Mucosa of descending colon (tissue), 3 donors: ENCODE measurements around the gene AFAP1. TPM values are rescaled to one million over a fixed set of nuclear protein-coding genes. Genes with fewer than 3 reads are reported as not detected.

Experiments
- ATAC-seq: fragments of 200-7000 bp; cut with Tn5 transposase; one replicate; pipeline ENCODE4 v1.9.1; 2020; ENCODE audit warnings: mild to moderate bottlenecking, moderate library complexity
- DNase-seq, 3 donors: peaks; one replicate each; pipeline ENCODE4 v3.0.0-alpha.2; 2020
- H3K36me3 ChIP-seq: fragments of 200-600 bp; one replicate; pipeline ENCODE4 v1.8.0; 2021; ENCODE audit warnings: low read depth, mild to moderate bottlenecking
- H3K4me1 ChIP-seq: fragments of 200-600 bp; one replicate; pipeline ENCODE4 v1.8.0; 2021; ENCODE audit warnings: low read depth, mild to moderate bottlenecking
- H3K4me3 ChIP-seq: fragments of 200-600 bp; one replicate; pipeline ENCODE4 v1.8.0; 2021; ENCODE audit warnings: mild to moderate bottlenecking
- H3K9me3 ChIP-seq: fragments of 200-600 bp; one replicate; pipeline ENCODE4 v1.8.0; 2021; ENCODE audit warnings: mild to moderate bottlenecking
- intact Hi-C, 2 donors: fragments of 100-400 bp; cut with DNase I in 1 of 2; cut with micrococcal nuclease in 1 of 2; formaldehyde crosslinking; loops; one replicate each; pipeline versions ENCODE4 v1.11.0 to v1.11.1; 2022; cut with DNase I, micrococcal nuclease
- total RNA-seq, 3 donors: library from RNA; stranded (reverse); fragmentation: NEBNext Ultra II Directional in 2 of 3; extraction: Animal tissue kit (Norgen Biotek cat#: 25700) in 2 of 3; gene quantifications; one replicate each; pipeline versions ENCODE4 v1.2.1 to v1.2.4, GENCODE V29; 2021 to 2023
- TF ChIP-seq, protein P1 (sequence below): fragments of 200-600 bp; IDR thresholded peaks from one replicate; pipeline ENCODE4 v1.8.0; 2022; ENCODE audit warnings: antibody characterized with exemption, mild to moderate bottlenecking
- donor health status: DM: no; HTN: no; CAD: no; lungs with moderate emphysema.
- donor health status: DM: no; HTN: no; CAD: no.
- donor health status: DM: no; HTN: yes; CAD: no.

The AFAP1 gene
- total RNA-seq, 3 donors from 2014 or later: 31.4 to 59.1 (median 37.1) TPM

GRCh38 chr4:7782783-7783182 is 156.9 kb downstream of the AFAP1 start:
- ATAC-seq: no peak
- Histone ChIP-seq H3K36me3 (no peaks in the 10 kb centered on the region), H3K9me3 (no peaks in the 10 kb centered on the region), H3K4me3 (no peak overlapping the region), H3K4me1 (peaks cover 10% of the 10 kb centered on the region)
- no peak for DNase-seq
- intact Hi-C loops: no loop called here
- TF ChIP-seq, protein P1, sequence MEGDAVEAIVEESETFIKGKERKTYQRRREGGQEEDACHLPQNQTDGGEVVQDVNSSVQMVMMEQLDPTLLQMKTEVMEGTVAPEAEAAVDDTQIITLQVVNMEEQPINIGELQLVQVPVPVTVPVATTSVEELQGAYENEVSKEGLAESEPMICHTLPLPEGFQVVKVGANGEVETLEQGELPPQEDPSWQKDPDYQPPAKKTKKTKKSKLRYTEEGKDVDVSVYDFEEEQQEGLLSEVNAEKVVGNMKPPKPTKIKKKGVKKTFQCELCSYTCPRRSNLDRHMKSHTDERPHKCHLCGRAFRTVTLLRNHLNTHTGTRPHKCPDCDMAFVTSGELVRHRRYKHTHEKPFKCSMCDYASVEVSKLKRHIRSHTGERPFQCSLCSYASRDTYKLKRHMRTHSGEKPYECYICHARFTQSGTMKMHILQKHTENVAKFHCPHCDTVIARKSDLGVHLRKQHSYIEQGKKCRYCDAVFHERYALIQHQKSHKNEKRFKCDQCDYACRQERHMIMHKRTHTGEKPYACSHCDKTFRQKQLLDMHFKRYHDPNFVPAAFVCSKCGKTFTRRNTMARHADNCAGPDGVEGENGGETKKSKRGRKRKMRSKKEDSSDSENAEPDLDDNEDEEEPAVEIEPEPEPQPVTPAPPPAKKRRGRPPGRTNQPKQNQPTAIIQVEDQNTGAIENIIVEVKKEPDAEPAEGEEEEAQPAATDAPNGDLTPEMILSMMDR: no peak

GRCh38 chr4:7781993-7782392 is 157.7 kb downstream of the AFAP1 start:
- intact Hi-C loops: no loop called here
- peaks cover 10% of the 10 kb centered on the region for H3K4me1 ChIP-seq
- TF ChIP-seq, protein P1: no peak
- ATAC-seq: no peak
- H3K9me3 ChIP-seq: no peaks in the 10 kb centered on the region
- DNase-seq: no peak
- no peaks in the 10 kb centered on the region for H3K36me3 ChIP-seq
- H3K4me3 ChIP-seq: no peak overlapping the region

DNA sequence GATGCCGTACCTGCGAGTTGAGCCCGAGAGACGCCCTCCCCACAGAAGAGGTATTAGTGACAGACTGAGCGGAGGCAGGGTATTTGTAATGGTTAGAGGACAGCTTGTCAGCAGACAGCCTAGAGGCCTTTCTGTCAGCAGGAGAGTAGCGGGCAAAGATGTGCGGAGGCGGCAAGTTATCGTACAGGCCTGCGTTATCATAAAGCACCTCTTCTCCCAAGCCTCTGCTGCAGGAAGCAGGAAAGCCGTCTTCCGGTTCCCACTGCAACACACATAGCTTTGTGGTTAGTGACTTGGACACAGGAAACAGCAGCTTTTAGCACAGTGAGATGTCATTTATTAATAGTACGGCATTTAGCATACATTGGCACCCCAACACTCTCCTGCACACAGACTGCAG is 158.3 kb downstream of the AFAP1 start:
- peaks cover 10% of the 10 kb centered on the region for H3K4me1 ChIP-seq

GRCh38 chr4:7780751-7781348 is 158.8 kb downstream of the AFAP1 start:
- TF ChIP-seq, protein P1: no peak
- DNase-seq: no peak
- H3K36me3 ChIP-seq: no peaks in the 10 kb centered on the region
- no peaks in the 10 kb centered on the region for H3K9me3 ChIP-seq
- H3K4me1 ChIP-seq: peaks cover 10% of the 10 kb centered on the region
- ATAC-seq: no peak
- intact Hi-C loops: no loop called here
- no peak overlapping the region for H3K4me3 ChIP-seq

More for the DNA sequence above, 158.3 kb downstream of the AFAP1 start:
- H3K36me3 ChIP-seq: no peaks in the 10 kb centered on the region
- DNase-seq (no peak), ATAC-seq (no peak)
- no peak overlapping the region for H3K4me3 ChIP-seq
- intact Hi-C loops: no loop called here
- no peaks in the 10 kb centered on the region for H3K9me3 ChIP-seq
- TF ChIP-seq, protein P1: no peak

GRCh38 chr4:7779432-7779768 is 160.3 kb downstream of the AFAP1 start:
- DNase-seq (no peak), ATAC-seq (no peak)
- Histone ChIP-seq H3K9me3 (no peaks in the 10 kb centered on the region), H3K36me3 (no peaks in the 10 kb centered on the region), H3K4me1 (peaks cover 10% of the 10 kb centered on the region), H3K4me3 (no peak overlapping the region)
- intact Hi-C loops: no loop called here
- TF ChIP-seq, protein P1: no peak
